HG03025 (cell line): ENCODE results near the gene SEMA5A.

ENCODE experiments used
- ATAC-seq: cut with Tn5 transposase; IDR thresholded peaks from one replicate; pipeline ENCODE4 v1.9.1; 2021; ENCODE audit warnings: mild to moderate bottlenecking, moderate library complexity; ENCODE audit not compliant: unreplicated experiment, low FRiP score

Gene SEMA5A

DNA sequence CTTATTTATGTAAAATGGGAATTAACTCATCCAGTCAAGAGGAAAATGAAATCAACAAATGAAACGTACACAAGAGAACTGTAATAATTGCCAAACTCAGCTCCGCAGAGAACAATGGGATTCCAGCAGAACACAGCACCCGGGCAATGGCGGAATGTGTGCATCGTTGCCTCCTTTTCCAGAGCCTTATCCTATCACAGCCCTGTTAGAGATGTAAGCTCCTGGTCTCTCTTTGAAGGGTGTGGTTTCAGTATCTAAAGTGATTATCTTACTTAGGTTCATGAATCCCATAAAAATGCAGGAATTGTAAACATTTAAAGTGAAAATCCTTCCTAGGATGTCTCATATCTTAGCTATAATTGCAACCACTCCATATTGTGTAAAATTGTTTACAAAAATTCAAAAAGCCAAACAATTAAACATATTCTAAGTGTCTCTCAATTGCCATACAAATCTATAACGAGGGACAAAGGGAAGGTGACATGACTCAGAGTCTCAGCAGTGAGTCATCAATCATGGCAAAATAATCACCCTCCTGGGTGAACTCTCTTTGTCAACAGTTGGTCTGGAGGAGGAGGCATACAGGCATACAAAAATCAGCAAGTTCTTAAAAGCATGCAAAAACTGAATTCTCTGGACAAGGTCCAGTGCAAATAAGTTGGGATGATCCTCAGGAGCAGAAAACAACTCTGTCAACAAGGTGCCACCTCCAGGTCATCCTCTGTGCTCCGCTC, 22.6 kb downstream of the SEMA5A start:
- no peak for ATAC-seq

- no peak for ATAC-seq
These were observed 26.3 kb downstream of the SEMA5A start for GRCh38 chr5:9519537-9519936.

GRCh38 chr5:9516591-9516990, 29.3 kb downstream of the SEMA5A start:
- no peak for ATAC-seq

DNA sequence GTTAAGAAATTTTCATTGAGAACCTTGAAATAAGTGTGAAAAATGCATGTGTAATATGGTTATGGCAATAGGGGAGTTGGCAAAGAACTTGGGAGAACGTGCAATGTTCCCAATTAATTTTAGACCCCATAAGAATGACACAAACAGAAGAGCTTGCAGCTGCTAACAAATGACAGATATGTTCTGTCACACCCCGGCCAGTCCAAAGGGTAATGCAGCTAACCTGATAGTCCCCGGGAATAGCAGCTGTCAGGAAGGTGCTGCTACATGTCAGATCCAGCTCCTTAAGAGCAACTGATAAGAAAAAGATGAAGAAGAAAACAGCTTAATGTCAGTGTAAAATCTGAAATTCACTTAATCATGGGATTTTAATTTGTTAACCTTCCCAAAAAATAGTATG, 30.4 kb downstream of the SEMA5A start:
- ATAC-seq, result no peak

GRCh38 chr5:9514968-9515367, 30.9 kb downstream of the SEMA5A start:
- ATAC-seq, result no peak

DNA sequence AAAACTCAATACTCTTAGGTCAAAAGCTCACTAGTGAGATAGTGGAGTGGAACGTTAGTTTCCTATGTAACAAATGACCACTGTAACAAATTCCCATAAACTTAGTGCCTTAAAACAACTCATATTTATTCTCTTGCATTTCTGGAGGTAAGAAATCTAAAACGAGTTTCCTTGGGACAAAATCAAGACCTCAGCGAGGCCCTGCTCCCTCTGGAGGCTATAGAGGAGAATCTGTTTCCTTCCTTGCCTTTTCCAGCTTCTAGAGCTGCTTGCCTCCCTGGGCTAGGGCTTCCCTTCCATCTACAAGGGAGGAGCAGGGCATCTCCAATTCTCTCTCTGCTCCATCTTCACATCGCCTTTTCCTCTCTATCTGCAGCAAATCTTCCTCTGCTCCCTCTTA, 32.0 kb downstream of the SEMA5A start:
- no peak for ATAC-seq

DNA sequence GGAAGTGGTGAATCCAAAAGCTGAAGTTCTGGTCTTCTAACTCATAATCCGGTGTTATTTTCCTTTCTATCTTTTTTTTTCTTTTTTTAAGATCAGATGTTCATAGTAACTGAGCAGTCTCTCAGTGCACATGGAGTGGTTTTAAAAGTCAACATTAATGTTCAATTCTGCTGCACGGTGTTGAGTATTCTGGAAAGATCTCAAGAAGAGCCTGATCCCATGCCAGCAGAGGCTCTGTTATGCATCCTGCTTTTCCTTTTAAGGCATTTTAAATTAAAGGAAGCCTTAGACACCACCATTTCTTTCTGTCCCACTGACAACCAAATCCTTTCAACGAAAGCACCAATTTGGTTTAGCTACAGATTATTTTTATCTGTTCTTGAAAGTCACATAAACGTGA, 33.4 kb downstream of the SEMA5A start:
- no peak for ATAC-seq

- ATAC-seq, result no peak
These were observed 37.9 kb downstream of the SEMA5A start for GRCh38 chr5:9507974-9508373.

DNA sequence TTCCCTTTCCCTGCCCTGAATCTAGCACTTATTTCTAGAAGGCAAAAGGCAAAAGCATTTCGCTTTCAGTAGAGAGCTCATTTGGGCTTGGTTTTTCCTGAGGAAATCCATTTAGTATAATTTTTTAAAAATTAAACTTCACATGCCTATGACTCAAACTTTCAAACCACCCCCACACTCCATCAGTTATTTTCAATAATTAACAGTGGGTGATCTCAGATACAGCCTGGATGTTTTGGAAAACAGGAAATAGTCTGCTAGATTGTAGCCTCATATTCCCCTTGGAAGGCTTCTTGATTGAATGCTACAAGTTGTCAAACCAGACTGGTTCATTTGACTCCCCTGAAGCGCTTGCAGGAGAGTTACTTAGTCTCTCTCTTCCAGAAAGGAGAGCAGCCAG, 40.6 kb downstream of the SEMA5A start:
- ATAC-seq, result no peak

GRCh38 chr5:9502864-9503263, 43.0 kb downstream of the SEMA5A start:
- ATAC-seq, result no peak

DNA sequence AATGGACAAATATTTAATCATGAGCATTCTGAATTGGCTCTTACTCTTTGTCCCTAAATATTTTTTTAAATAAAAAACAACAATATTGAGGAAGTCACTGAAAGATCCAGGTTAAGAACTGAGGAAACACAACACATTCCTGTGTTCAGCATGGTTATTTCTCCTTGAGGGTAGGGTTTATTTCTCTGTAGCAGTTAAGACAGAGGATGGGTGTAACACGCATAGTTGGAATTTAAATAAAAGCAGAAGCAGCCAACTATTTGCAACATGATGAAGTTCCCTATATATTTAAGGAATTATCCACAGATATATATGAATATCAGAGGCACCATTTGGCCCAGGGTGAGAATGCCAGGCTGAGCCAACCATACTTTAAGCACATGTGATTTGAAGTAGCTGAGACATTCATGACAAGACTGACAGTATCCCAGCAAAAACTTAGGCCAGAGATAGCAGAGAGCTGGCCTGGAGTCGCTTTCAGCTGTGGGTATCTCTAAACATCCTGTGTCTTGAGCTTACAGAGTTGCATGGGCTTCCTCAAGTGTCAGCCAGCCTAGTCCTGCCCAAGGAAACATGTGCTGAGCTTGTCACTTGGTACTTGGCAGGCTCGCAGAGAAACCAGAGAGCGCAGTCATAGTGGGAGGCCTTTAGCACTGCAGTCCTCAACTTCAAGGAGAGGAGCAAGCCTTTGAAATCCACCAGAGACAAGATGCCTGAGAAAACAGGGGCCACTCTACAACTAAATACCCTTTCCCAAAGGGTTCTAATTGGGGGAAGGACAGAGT, 43.6 kb downstream of the SEMA5A start:
- no peak for ATAC-seq

DNA sequence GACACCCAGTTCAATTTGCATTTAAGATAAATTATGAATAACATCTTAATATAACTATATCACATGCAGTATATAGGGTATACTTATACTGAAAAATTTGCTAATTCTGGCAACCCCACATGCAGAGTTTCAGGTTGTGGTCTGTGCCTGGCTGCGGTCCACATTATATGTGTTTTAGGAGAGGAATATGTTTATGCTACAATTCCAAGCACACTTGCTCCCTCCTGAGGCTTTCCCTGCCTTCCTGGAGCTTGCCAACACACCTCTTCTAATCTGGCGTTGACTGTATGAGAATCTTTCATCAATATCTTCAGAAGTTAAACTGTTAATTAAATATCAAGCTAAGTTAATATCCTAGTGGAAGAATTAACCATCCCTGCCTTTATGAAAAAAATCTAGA, 45.2 kb downstream of the SEMA5A start:
- no peak for ATAC-seq

- ATAC-seq, result no peak
These were observed 45.7 kb downstream of the SEMA5A start for GRCh38 chr5:9500193-9500592.

DNA sequence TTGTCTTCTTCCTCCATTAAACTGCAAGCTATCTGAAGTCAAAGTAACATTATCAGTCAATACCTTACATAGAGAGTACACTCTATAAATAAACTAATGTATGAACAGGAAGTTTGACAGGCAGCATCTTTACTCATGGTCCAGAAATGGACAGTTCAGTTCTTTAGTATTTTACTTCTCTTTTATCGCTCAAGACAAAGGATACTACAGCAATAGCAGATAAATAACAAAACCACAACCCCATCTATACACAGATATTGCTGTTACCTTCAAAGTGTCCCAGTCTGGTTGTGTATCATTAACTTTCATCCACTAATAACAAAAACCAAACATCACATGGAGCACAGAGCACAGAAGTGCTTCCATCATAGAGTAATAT, 46.4 kb downstream of the SEMA5A start:
- ATAC-seq, result peak; percentile 51

- ATAC-seq, result no peak
These were observed 47.1 kb downstream of the SEMA5A start for GRCh38 chr5:9498541-9499497.

DNA sequence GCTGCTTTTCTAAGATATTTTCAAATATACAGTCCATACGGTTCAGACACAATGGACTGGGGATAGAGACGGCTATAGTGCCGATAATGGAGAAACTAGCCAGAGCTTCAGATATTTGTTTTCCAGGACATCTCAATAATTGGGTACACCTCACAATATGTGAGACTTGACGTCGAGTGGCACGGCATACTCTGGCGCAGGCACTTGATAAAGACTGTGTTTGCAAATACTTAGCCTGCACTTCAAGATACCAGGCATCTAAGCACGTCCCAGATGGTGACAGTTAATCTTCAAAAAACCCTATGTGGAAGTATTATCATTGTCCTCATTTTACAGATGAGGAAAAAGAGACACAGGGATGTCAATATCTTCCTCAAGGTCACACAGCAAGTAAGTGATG, 48.5 kb downstream of the SEMA5A start:
- ATAC-seq, result no peak

GRCh38 chr5:9496801-9497200, 49.1 kb downstream of the SEMA5A start:
- no peak for ATAC-seq

- ATAC-seq, result no peak
These were observed 50.8 kb downstream of the SEMA5A start for GRCh38 chr5:9495121-9495520.

DNA sequence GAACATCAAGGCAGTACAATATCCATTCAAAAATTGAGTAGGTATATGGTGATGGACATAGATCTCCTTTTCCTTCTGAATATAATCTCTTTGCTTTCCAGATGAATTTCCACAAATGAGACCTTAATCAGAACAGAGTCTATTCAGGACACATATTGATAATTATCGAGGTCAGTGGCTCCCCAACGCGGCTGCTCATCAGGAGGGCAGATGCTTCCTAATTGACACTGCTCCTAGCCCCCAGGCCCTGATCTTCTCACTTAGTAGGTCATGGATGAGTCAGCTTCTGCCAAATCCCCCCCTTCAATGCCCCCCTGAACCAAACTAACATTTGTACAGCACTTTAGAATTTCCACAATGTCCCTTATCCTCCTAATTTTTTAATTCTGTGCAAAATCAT, 51.6 kb downstream of the SEMA5A start:
- no peak for ATAC-seq

DNA sequence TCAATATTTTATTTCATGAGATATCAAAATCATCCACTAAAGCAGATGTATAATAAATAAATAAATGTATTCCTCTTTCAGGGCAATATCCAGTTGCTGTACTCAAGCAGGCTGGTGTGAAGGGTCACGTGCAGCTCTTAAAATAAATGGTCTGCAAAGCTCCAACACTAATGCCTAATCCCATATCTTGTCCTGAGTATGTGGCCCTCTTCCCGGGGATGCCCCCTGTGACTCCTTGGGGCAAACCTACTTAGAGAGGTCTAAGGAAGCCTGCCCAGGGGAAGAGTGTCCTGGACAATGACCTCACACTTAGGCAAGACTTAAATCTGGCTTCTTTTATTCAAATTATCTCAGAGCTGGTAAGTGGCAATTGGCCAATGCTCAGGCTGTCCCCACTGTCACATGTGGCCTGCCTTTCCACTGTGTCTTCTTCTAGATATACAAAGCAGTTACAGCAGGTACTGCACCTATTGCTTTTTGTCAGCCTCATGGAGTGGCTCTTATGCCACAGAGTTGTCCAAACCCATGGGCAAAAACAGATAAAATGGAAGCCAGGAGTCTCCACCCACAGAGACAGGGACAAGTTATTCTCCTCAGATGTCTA, 55.3 kb downstream of the SEMA5A start:
- no peak for ATAC-seq

GRCh38 chr5:9483779-9484178, 62.1 kb downstream of the SEMA5A start:
- no peak for ATAC-seq
